GM12892 (cell line): ENCODE data around the gene AAK1.

Experiments used
- POLR2A ChIP-seq: IDR thresholded peaks from 2 replicates; pipeline ENCODE4 v1.6.1; 2011; ENCODE audit warnings: low read depth, low read length, control low read depth
- POLR2AphosphoS5 ChIP-seq: IDR thresholded peaks from 2 replicates; pipeline ENCODE4 v1.6.1; 2011; ENCODE audit warnings: low read depth, low read length, control low read depth
- TAF1 ChIP-seq: IDR thresholded peaks from 2 replicates; pipeline ENCODE4 v1.6.1; 2011; ENCODE audit warnings: low read depth, mild to moderate bottlenecking, control low read depth, low read length, borderline replicate concordance

DNA sequence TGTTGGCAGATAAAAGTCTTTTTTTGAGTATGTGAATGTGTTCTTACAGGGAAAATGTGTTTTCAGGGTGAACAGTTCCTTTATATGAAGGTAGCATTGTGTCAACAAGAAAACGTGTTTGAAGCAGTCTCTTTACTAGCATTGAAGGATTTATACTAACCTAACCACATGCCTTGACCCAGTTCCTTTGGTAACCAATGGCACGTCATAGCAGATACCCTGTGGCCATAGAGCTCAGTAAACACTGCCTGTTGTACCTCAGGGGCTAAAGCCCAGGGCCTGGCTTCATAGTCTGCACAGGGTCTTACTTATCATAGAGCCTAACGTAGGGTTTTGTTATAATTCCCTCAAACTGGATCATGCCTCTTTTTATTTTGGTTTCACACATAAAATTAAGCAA is 174.2 kb downstream of the AAK1 start:
- TF ChIP-seq POLR2AphosphoS5 (no peak), POLR2A (no peak), TAF1 (no peak)
